Endothelial cell of umbilical vein (primary cell): ENCODE results near the gene TTLL10.

Source experiments
- EZH2 ChIP-seq: IDR thresholded peaks from 2 replicates; pipeline ENCODE4 v1.6.1; 2012; ENCODE audit warnings: borderline replicate concordance, low read depth, mild to moderate bottlenecking, moderate library complexity, low read length, inconsistent platforms; ENCODE audit not compliant: severe bottlenecking
- FOS ChIP-seq: IDR thresholded peaks from 2 replicates; pipeline ENCODE4 v1.6.1; 2011; ENCODE audit warnings: mild to moderate bottlenecking, low read length, moderate library complexity, borderline replicate concordance; ENCODE audit not compliant: insufficient read depth
- MYC ChIP-seq: IDR thresholded peaks from one replicate; pipeline ENCODE4 v1.6.1; 2011; ENCODE audit warnings: mild to moderate bottlenecking, low read depth, low read length
- POLR2A ChIP-seq: IDR thresholded peaks from 2 replicates; pipeline ENCODE4 v1.6.1; 2012; ENCODE audit warnings: low read depth, mild to moderate bottlenecking, control low read depth, low read length
- POLR2AphosphoS5 ChIP-seq: IDR thresholded peaks from 2 replicates; pipeline ENCODE4 v1.6.1; 2012; ENCODE audit warnings: low read depth, mild to moderate bottlenecking, control low read depth, low read length, moderate library complexity; ENCODE audit not compliant: insufficient read depth
- TF ChIP-seq, protein P1 (sequence below), 2 donors: IDR thresholded peaks; 1 replicate in 1 of 2; 2 replicates in 1 of 2; pipeline ENCODE4 v1.5.1; 2011; ENCODE audit warnings: low read length in 2 of 2, mild to moderate bottlenecking in 2 of 2, moderate library complexity in 2 of 2, control low read depth in 1 of 2, inconsistent platforms in 1 of 2, low read depth in 1 of 2; ENCODE audit not compliant: insufficient read depth in 1 of 2; ENCODE audit errors: extremely low read depth in 1 of 2
- TF ChIP-seq, protein P2 (sequence below): IDR thresholded peaks from 2 replicates; pipeline ENCODE4 v1.6.1; 2011; ENCODE audit not compliant: insufficient read depth, insufficient read length

GRCh38 chr1:1226566-1227362 lies 53.1 kb downstream of the TTLL10 start:
- TF ChIP-seq, protein P1, sequence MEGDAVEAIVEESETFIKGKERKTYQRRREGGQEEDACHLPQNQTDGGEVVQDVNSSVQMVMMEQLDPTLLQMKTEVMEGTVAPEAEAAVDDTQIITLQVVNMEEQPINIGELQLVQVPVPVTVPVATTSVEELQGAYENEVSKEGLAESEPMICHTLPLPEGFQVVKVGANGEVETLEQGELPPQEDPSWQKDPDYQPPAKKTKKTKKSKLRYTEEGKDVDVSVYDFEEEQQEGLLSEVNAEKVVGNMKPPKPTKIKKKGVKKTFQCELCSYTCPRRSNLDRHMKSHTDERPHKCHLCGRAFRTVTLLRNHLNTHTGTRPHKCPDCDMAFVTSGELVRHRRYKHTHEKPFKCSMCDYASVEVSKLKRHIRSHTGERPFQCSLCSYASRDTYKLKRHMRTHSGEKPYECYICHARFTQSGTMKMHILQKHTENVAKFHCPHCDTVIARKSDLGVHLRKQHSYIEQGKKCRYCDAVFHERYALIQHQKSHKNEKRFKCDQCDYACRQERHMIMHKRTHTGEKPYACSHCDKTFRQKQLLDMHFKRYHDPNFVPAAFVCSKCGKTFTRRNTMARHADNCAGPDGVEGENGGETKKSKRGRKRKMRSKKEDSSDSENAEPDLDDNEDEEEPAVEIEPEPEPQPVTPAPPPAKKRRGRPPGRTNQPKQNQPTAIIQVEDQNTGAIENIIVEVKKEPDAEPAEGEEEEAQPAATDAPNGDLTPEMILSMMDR (IDR thresholded peaks at IDR 0.05; ENCODE audit: extremely low read depth in 1 of 2, insufficient read depth in 1 of 2, low read depth in 1 of 2, low read length in 2 of 2): no peak
- TF ChIP-seq EZH2 (no peak), POLR2AphosphoS5 (no peak), MYC (no peak), POLR2A (no peak), FOS (no peak)
- TF ChIP-seq, protein P2, sequence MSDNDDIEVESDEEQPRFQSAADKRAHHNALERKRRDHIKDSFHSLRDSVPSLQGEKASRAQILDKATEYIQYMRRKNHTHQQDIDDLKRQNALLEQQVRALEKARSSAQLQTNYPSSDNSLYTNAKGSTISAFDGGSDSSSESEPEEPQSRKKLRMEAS: no peak
